Motor neuron (in vitro differentiated cells): ENCODE results near the gene MAML3. TPM values are rescaled to one million over a fixed set of nuclear protein-coding genes. Genes with fewer than 3 reads are reported as not detected.

Experiments used
- ATAC-seq, 8 experiments: fragments of 200-7000 bp; cut with Tn5 transposase; replicated peaks in 6 of 8; 2 replicates each; pipeline ENCODE4 v1.8.0; 2021; ENCODE audit warnings: mild to moderate bottlenecking in 8 of 8, moderate library complexity in 8 of 8
- H3K27ac ChIP-seq, 2 donors: fragments of 250-450 bp; sonication (Bioruptor Pico); 2 replicates each; pipeline ENCODE4 v1.9.0; 2021; ENCODE audit warnings: antibody characterized with exemption in 2 of 2, mild to moderate bottlenecking in 2 of 2, moderate library complexity in 1 of 2
- H3K4me1 ChIP-seq, 2 donors: fragments of 250-450 bp; sonication (Bioruptor Pico); replicated peaks in 1 of 2; 2 replicates each; pipeline ENCODE4 v1.6.1; 2021; ENCODE audit warnings: antibody characterized with exemption in 2 of 2, mild to moderate bottlenecking in 2 of 2, moderate library complexity in 1 of 2
- H3K4me3 ChIP-seq, 5 donors: fragments of 250-450 bp; sonication (Bioruptor Pico); 2 replicates each; pipeline ENCODE4 v1.9.0; 2021; ENCODE audit warnings: antibody characterized with exemption in 5 of 5, mild to moderate bottlenecking in 5 of 5, moderate library complexity in 4 of 5
- WGBS, 10 experiments: fragments of 450-650 bp; shearing (Covaris generic); methylation state at CpG; one replicate each; pipeline ENCODE4 v1.0.0; 2022; 5-methylcytosine and 5-hydroxymethylcytosine counted together
- in situ Hi-C, 9 experiments: fragments of 400-800 bp; cut with MboI; loops; one replicate each; pipeline ENCODE4 v1.15.0; 2021; ENCODE audit warnings: low sequenced_read_pairs in 9 of 9, low pct_unique_long_range_greater_than_20kb in 2 of 9; ENCODE audit not compliant: unreplicated experiment in 9 of 9
- total RNA-seq, 8 experiments: library from RNA; unstranded; fragments of 300-600 nt; gene quantifications; 2 replicates each; pipeline versions ENCODE4 v1.2.3 to v1.2.4, GENCODE V29; 2022

Gene MAML3
- total RNA-seq, 8 experiments from 2014 or later = 1.7 to 24.0 (median 12.9) TPM

DNA sequence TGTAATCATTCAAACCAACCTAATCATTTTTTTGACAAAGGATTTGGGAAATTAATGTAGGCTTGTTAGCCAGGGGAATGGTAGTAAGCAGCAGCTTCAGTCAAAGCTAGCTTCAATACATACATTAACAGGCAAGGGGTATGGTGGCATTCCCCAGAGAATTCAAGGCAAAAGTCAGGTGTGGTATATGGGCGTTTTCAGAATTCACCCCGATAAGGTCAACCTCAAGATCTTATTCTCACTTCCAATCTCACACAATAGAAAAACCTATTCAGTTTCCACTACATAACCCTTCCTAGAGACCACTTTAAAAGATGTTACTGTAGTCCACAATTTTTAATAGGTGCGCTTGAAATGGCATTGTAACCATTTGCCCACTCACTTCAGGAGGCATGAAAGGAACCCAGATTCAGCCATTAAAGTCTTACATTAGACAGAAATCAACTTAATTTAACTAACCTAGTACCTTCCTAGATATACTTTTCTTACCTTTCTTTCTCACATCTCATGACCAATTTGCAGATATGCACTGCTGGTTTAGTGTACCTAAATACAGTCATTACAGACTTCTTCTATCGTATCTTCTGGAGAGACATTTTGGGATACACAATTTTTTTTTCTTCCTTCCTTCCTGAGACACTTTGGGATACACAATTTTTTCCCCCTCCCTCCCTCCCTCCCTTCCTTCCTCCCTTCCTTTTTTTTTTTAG is 34.9 kb downstream of the MAML3 start:
- no peak for ATAC-seq
- Histone ChIP-seq H3K4me3 (no peak overlapping the region), H3K4me1 (peaks cover 8 to 10% of the 10 kb centered on the region in 2 donors), H3K27ac (no peak overlapping the region)
- in situ Hi-C loops = no loop called here
- WGBS, 10 experiments = 90 to 100% (median 97%) methylated on average over 1 to 3 of the region's 4 CpGs; no CpG with 5 or more reads in 3 of the 10 experiments

- no peak overlapping the region for H3K4me3 ChIP-seq
- peaks cover 8 to 10% of the 10 kb centered on the region in 2 donors for H3K4me1 ChIP-seq
- 85 to 100% (median 96%) methylated on average over 1 to 5 of the region's 5 CpGs; no CpG with 5 or more reads in 1 of the 10 experiments for WGBS, 10 experiments
- H3K27ac ChIP-seq = no peak overlapping the region
- no peak for ATAC-seq
- in situ Hi-C loops = no loop called here
Observed at GRCh38 chr4:140117947-140118346, 36.0 kb downstream of the MAML3 start.

DNA sequence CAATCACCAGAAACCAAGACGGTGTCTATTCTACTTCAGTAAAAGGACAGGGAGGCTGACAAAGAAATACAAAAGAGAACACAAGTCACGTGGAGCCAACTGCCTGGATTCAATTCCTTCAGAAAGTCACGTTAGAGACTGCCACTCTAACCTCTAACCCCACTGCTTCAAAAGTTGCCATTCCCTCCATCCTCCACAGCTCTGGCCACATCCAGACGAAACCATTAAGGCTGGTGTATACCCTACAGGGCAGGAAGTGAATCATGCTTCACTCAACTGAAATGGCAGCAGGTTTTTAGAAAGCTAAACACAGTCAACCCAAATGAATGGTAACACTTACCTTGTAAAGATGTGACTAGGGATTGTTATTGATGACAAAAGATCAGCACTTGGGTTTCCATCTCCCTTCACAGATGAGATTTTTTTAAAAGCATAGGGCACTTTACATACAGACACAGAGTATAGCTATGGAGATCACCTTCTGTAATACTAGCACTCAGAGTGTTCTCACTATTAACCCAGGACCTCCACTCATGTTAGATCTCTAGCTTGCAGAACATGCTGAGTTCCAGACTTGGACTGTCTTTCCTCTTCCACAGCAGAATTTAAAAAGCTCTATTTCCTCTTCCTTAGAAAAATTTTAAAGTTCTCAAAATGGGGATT is 37.4 kb downstream of the MAML3 start:
- Histone ChIP-seq H3K4me3 (no peak overlapping the region), H3K27ac (peak overlapping the region in 1 of 2 donors; percentile 38), H3K4me1 (peaks cover 8 to 10% of the 10 kb centered on the region in 2 donors)
- peak in 6 of 8 experiments; percentile 36 to 69 (median 46) for ATAC-seq
- WGBS, 10 experiments = 30 to 89% (median 48%) methylated on average over 1 to 3 of the region's 4 CpGs; no CpG with 5 or more reads in 2 of the 10 experiments
- in situ Hi-C loops = no loop called here

- in situ Hi-C loops = no loop called here
- no peak for ATAC-seq
Observed at GRCh38 chr4:140115140-140115539, 38.8 kb downstream of the MAML3 start.

GRCh38 chr4:140113653-140114052 is 40.3 kb downstream of the MAML3 start:
- no peak overlapping the region for H3K4me3 ChIP-seq
- no peak overlapping the region for H3K27ac ChIP-seq
- peaks cover 26 to 37% of the 10 kb centered on the region in 2 donors for H3K4me1 ChIP-seq
- no peak for ATAC-seq
- 80 to 100% (median 92%) methylated on average over 1 to 2 of the region's 2 CpGs; no CpG with 5 or more reads in 5 of the 10 experiments for WGBS, 10 experiments
- in situ Hi-C loops = no loop called here

More at GRCh38 chr4:140115140-140115539, 38.8 kb downstream of the MAML3 start:
- no peak overlapping the region for H3K27ac ChIP-seq
- no peak overlapping the region for H3K4me3 ChIP-seq
- H3K4me1 ChIP-seq = peaks cover 13 to 23% of the 10 kb centered on the region in 2 donors

DNA sequence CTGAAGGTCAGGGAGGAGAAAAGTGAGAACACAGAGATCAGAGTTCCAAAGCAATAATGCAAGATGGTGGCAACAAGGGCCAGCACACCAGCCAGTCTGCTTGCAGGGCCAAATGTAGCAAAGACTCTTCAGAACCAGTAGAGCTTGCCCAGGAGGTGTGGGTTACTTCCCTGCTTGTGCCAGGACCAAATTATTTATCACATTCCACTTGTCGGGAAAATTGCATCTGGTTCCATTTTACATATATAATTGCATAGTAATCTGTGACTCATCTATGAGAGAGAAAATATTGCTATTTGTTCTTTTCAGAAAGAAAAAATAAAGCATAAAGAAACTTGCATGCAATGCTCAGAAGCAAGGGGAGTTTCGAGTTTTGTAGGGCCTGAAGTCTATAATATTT is 41.4 kb downstream of the MAML3 start:
- Histone ChIP-seq H3K4me1 (peaks cover 28 to 41% of the 10 kb centered on the region in 2 donors), H3K27ac (no peak overlapping the region), H3K4me3 (no peak overlapping the region)
- ATAC-seq = peak in 3 of 8 experiments; percentile 27 to 62 (median 55)
- in situ Hi-C loops = no loop called here
- 0 to 100% (median 100%) methylated on average over 1 to 2 of the region's 2 CpGs; no CpG with 5 or more reads in 2 of the 10 experiments for WGBS, 10 experiments

DNA sequence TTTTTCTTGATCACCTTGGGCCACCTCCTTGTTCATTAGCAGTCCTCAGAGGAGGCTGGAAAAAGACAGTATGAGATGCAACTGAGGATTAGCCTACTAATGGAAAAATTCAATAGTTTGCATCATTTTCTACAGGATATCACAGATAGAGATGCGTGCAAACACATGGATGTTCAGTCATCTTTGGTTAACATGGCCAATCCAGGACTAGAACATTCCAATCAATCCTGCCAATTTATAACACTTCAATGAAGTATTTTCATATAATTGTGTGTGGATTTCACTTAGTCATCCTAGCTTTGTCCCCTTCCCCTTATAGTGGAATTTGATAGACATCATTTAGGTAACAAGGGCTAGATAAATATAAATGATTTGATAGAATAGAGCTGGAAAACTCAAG is 42.7 kb downstream of the MAML3 start:
- H3K4me3 ChIP-seq = no peak overlapping the region
- WGBS, 10 experiments = 93 to 100% (median 100%) methylated on average over 1 of the region's 1 CpG; no CpG with 5 or more reads in 5 of the 10 experiments
- ATAC-seq = no peak
- H3K27ac ChIP-seq = no peak overlapping the region
- H3K4me1 ChIP-seq = peaks cover 23 to 33% of the 10 kb centered on the region in 2 donors
- in situ Hi-C loops = no loop called here

DNA sequence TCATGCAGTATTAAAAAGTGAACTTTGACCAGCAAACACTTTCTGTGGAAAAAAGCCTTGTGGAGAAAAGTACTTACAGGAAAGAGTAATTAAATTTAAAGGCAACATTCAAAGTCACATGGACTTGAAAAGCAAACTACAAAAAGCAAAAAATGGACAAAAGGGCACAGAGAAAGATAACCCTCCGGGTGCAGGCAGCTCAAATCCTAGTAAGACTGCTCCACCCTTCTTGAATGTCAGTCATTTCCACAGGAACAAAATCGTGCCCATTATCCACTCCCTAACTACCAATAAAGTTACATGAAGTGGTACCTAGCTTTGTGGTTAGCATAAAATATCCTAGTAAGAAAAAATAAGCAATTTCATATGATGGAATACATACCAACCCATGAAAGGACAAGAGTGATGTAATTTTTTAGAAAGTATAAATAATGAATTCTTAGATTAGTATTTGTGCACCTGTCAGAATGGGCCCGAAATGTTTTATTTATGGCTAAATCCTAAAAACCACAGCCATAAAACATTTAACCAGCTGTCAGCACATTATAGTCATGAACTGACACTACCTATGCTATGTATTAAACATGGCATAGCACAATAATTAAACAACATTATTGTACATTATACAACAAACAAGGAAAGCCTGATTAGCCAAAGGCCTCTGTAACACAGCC is 43.3 kb downstream of the MAML3 start:
- WGBS, 10 experiments = 42 to 100% (median 81%) methylated on average over 1 to 3 of the region's 3 CpGs; no CpG with 5 or more reads in 1 of the 10 experiments
- Histone ChIP-seq H3K27ac (peak overlapping the region in 1 of 2 donors; percentile 14), H3K4me1 (peaks cover 20 to 31% of the 10 kb centered on the region in 2 donors), H3K4me3 (no peak overlapping the region)
- in situ Hi-C loops = no loop called here
- no peak for ATAC-seq

DNA sequence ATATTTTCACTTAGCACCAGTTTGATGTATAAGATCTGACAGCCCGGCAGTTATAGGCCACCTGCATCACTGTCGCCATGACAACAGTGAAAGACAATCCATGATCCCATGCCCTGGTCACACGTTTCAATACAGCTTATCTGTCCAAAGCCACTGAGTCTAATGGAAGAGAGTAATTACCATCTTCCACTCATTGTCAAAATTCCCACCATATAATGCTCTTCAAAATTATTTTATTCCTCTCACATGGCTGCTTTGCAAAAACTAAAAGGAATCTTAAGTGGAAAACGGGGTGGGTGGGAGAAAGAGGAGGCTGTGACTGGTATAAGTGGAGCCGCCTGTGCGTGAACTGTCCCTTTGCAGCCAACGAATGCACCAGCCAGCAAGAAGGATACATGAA is 44.2 kb downstream of the MAML3 start:
- in situ Hi-C loops = no loop called here
- WGBS, 10 experiments = 33 to 100% (median 52%) methylated on average over 1 to 7 of the region's 7 CpGs; no CpG with 5 or more reads in 3 of the 10 experiments
- peak in 5 of 8 experiments; percentile 95 to 99 (median 98) for ATAC-seq

GRCh38 chr4:140109292-140109691 is 44.7 kb downstream of the MAML3 start:
- no peak overlapping the region for H3K4me3 ChIP-seq
- WGBS, 10 experiments = 33 to 100% (median 52%) methylated on average over 1 to 4 of the region's 4 CpGs; no CpG with 5 or more reads in 1 of the 10 experiments
- peak in 5 of 8 experiments; percentile 59 to 64 (median 63) for ATAC-seq

More for the DNA sequence above, 44.2 kb downstream of the MAML3 start:
- H3K4me1 ChIP-seq = peaks cover 20 to 31% of the 10 kb centered on the region in 2 donors
- H3K27ac ChIP-seq = peak overlapping the region; percentile 14 to 67
- peak overlapping the region in 1 of 5 donors; percentile 13 for H3K4me3 ChIP-seq

GRCh38 chr4:140108713-140109230 is 45.2 kb downstream of the MAML3 start:
- no peak for ATAC-seq
- Histone ChIP-seq H3K4me1 (peaks cover 20 to 31% of the 10 kb centered on the region in 2 donors), H3K4me3 (no peak overlapping the region), H3K27ac (peak overlapping the region in 1 of 2 donors; percentile 9)
- in situ Hi-C loops = no loop called here

More at GRCh38 chr4:140109292-140109691, 44.7 kb downstream of the MAML3 start:
- peaks cover 20 to 31% of the 10 kb centered on the region in 2 donors for H3K4me1 ChIP-seq
- H3K27ac ChIP-seq = peak overlapping the region; percentile 4 to 9
- in situ Hi-C loops = no loop called here

DNA sequence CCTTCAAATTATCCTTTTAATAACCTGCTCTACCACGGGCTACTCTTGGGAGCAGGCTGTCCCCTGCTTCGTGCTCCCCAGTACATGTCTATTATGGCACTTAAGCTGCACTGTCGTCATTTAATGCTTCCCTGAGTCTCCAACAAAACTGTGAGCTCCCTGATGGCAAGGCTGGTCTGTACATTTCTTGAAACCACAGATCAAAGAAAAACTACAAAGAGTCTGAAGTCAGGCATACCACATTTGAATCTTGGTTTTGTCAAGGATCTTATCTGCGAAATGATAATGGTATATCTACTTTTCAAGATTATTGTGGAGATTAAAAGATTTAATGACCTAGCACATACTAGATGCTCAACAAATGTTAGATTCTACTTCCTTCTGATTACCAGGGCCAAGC is 45.7 kb downstream of the MAML3 start:
- ATAC-seq = no peak
- H3K4me1 ChIP-seq = peaks cover 20 to 31% of the 10 kb centered on the region in 2 donors
- in situ Hi-C loops = no loop called here
- WGBS, 10 experiments = 28 to 91% (median 53%) methylated on average over 2 to 4 of the region's 4 CpGs; no CpG with 5 or more reads in 1 of the 10 experiments
- no peak overlapping the region for H3K4me3 ChIP-seq
- no peak overlapping the region for H3K27ac ChIP-seq
